ACC112 (cell line): ENCODE measurements around the gene HTR3B.
"Not testable (repeated sequence)": the region's sequence is repeated elsewhere in the genome, so short reads cannot be mapped to it uniquely, and the experiment has no call there.

Experiments
- H2AFZ ChIP-seq: fragments of 200-600 bp; sonication (generic); one replicate; pipeline ENCODE4 v1.6.0; 2017; ENCODE audit warnings: antibody characterized with exemption, low read length; ENCODE audit not compliant: unreplicated experiment
- H3K27ac ChIP-seq: fragments of 200-600 bp; sonication (generic); 2 replicates; pipeline ENCODE4 v1.5.1; 2014; ENCODE audit warnings: low read depth, mild to moderate bottlenecking, antibody characterized with exemption, low read length, moderate library complexity
- H3K27me3 ChIP-seq: fragments of 200-600 bp; sonication (generic); 2 replicates; pipeline ENCODE4 v1.6.1; 2014; ENCODE audit warnings: mild to moderate bottlenecking, antibody characterized with exemption, low read length, moderate library complexity, mixed read lengths; ENCODE audit not compliant: insufficient read depth
- H3K36me3 ChIP-seq: fragments of 200-600 bp; sonication (generic); 2 replicates; pipeline ENCODE4 v1.6.1; 2016; ENCODE audit warnings: mild to moderate bottlenecking, antibody characterized with exemption, low read length, moderate library complexity, mixed read lengths; ENCODE audit not compliant: insufficient read depth
- H3K4me1 ChIP-seq: fragments of 200-600 bp; sonication (generic); one replicate; pipeline ENCODE4 v1.6.1; 2016; ENCODE audit warnings: low read length, mixed read lengths; ENCODE audit not compliant: insufficient read depth, unreplicated experiment, control insufficient read depth
- H3K4me3 ChIP-seq: fragments of 200-600 bp; sonication (generic); 2 replicates; pipeline ENCODE4 v1.5.1; 2014; ENCODE audit warnings: mild to moderate bottlenecking, low read depth, low read length
- H3K79me2 ChIP-seq: fragments of 200-600 bp; sonication (generic); one replicate; pipeline ENCODE4 v1.6.0; 2016; ENCODE audit warnings: low read length; ENCODE audit not compliant: control insufficient read depth, unreplicated experiment, insufficient read depth

Gene HTR3B

DNA sequence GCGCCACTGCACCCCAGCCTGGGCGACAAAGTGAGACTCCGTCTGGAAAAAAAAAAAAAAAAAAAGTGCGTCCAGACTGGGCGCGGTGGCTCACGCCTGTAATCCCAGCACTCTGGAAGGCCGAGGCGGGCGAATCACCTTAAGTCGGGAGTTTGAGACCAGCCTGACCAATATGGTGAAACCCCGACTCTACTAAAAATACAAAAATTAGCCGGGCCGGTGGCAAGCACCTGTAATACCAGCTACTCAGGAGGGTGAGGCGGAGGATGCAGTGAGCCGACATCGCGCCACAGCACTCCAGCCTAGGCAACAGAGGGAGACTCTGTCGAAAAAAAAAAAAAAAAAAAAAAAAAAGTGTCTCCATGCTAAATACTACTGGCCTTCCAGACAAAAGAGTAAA, 30.5 kb upstream of the HTR3B start:
- Histone ChIP-seq H3K27me3 (no peaks in the 10 kb centered on the region), H3K27ac (no peak overlapping the region), H3K79me2 (peaks cover 18% of the 10 kb centered on the region), H3K36me3 (no peaks in the 10 kb centered on the region), H2AFZ (peak overlapping the region; percentile 100), H3K4me1 (peaks cover 23% of the 10 kb centered on the region), H3K4me3 (peak overlapping the region; percentile 96)

DNA sequence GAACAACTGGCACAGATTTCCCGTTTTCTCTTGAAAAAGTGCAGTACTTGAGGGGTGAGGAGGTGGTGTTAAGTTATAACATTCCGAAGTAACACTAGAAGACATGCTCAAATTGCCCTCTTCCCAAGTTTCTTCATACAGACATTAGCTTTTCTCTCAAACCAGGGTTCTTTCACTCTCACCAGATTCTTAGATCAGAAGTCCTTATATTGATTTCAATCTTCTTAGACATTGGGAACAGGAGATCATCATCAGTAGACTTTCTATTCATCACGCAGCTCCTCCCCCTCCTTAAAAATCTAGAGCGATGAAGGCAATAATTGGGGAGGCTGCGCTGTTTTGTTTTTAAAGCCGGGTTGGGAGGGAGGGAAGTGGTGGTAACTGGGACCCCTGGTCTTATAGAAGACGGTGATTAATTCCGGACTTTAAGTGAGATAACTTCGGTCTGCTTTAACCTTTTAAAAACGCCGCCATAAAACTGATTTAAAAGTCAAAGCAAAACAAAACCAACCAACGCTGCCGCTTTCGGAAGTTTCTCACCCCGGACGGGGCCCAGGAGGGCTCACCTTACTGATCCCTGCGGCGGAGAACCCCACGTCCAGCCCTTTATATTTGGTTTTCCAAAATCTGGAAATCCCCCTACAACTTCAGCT, 29.9 kb upstream of the HTR3B start:
- Histone ChIP-seq H3K27me3 (no peaks in the 10 kb centered on the region), H2AFZ (peak overlapping the region; percentile 100), H3K4me3 (peak overlapping the region; percentile 96), H3K79me2 (peaks cover 18% of the 10 kb centered on the region), H3K36me3 (no peaks in the 10 kb centered on the region), H3K27ac (peak overlapping the region; percentile 30; the same call in 1 of the 2 replicates), H3K4me1 (peaks cover 23% of the 10 kb centered on the region)

DNA sequence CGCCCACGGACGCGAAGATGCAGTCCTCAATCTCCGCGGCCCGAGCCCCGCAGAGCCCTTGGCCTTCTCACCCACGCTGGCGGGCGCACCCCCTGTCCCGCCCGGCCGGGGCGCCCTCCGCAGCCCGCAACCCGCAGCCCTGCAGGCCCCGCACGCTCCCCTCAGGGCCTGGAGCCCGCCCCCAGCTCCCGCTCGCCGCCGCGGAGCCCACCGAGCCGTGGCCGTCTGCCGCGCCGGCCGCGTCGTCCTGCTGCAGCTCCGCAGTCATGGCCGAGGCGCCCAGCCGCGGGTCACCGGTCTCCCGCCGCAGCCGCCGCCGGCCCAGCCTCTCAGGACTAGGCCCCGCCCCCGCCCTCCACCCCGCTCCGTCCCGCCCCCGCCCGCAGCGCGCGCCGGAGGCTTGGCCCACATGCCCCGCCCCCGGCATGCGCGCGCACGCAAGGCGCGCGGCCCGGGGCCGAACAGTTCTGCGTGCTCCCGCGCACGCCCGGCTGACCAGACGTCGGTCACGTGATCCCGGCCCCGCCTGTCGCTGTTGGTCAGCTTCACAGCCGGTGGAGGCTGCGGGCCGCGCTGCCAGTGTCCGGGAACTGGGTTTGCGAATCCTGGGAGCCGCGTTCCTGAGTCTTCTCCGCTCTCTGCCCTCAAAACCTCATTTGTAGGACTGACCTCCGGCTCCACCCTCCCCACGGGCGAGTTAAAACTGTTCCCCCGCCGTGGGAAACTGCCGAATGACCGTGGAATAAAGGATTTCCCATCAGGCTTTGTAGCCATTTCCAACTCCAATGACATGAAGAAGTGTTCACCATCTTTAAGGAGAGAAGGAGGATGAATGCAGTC, 29.1 kb upstream of the HTR3B start, which contains the start of gene USP28:
TSS of gene USP28 (minus strand) at position 339 of the 840 bp plus-strand sequence. CDS start at position 268, 71 bp downstream.
- H3K27ac ChIP-seq = peak within 1 kb of the TSS; percentile 78
- peaks cover 16% of the 10 kb centered on the region for H3K79me2 ChIP-seq

DNA sequence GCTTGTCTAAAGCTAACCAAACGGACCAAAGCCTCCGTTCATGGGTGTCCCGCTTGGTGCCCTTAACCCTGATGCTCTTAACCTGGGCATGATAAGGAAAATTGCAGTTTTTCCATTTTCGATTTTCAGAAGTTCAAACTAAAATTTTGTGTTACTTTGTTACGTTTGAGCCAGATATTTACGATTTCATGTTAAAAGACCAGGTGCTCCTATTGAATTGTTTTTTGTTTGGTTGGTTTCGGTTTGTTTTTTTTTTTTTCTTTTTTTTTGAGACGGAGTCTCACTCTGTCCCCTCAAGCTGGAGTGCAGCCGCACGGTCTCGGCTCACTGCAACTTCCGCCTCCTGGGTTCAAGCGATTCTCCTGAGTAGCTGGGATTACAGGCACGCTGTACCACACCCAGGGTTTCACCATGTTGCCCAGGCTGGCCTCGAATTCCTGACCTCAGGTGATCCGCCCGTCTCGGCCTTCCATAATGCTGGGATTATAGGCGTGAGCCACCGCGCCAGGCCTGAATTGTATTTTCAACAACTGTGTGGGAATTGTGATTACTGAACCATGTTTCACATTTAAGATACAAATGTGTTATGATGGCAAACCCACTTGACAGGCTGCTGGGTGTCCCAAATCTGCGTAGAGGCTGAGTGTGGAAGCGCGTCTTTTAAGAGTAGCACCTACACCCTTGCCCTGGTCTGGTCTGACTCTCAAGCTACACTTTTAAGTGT, 28.4 kb upstream of the HTR3B start:
- H3K4me3 ChIP-seq = peak overlapping the region; percentile 86
- no peaks in the 10 kb centered on the region for H3K27me3 ChIP-seq
- peak overlapping the region; percentile 79 for H2AFZ ChIP-seq
- peaks cover 10% of the 10 kb centered on the region for H3K79me2 ChIP-seq
- H3K27ac ChIP-seq = peak overlapping the region; percentile 78
- peaks cover 23% of the 10 kb centered on the region for H3K4me1 ChIP-seq
- no peaks in the 10 kb centered on the region for H3K36me3 ChIP-seq

More for the DNA sequence above, 29.1 kb upstream of the HTR3B start, which contains the start of gene USP28:
- no peaks in the 10 kb centered on the region for H3K36me3 ChIP-seq
- peaks cover 23% of the 10 kb centered on the region for H3K4me1 ChIP-seq
- peak within 1 kb of the TSS; percentile 96 for H3K4me3 ChIP-seq
- no peaks in the 10 kb centered on the region for H3K27me3 ChIP-seq
- H2AFZ ChIP-seq = peak within 1 kb of the TSS; percentile 100

DNA sequence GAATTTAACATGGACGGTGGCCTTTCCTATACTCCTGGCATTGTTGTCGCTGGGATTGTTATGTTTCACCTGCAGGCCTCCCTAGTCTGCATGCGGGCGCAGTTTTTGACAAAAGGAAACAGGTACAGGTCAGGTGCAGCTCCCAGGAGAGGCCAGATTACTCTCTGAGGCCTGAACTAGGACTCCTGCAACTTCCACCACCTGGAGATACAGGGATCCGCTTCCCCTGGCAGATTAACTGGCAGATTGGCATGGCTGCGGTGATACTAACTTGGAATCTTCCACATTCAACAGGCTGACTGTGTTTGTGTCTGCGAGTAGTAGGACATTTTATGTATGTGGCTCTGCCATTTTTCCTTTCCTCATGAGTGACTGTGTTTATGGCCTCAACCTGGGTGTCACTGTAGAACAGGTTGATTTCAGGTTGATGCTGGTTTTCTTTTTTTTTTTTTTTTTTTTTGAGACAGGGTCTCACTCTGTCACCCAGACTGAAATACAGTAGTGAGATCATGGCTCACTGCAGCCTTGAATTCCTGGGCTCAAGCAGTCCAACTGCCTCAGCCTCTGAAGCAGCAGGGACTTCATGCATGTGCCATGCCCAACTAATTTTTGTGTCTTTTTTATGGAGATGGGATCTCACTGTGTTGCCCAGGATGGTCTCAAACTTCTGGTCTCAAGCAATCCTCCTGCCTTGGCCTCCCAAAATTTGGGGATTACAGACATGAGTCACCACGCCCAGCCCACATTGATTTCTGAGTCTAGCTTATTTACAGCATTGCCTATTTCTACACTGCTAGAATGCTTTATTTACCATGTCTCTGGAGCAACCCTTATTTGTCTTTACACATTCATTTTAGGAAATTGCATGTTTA, 27.6 kb upstream of the HTR3B start:
- Histone ChIP-seq H3K4me3 (no peak overlapping the region), H2AFZ (no peak overlapping the region), H3K27ac (no peak overlapping the region), H3K4me1 (peaks cover 23% of the 10 kb centered on the region), H3K79me2 (peaks cover 10% of the 10 kb centered on the region), H3K36me3 (no peaks in the 10 kb centered on the region), H3K27me3 (no peaks in the 10 kb centered on the region)

DNA sequence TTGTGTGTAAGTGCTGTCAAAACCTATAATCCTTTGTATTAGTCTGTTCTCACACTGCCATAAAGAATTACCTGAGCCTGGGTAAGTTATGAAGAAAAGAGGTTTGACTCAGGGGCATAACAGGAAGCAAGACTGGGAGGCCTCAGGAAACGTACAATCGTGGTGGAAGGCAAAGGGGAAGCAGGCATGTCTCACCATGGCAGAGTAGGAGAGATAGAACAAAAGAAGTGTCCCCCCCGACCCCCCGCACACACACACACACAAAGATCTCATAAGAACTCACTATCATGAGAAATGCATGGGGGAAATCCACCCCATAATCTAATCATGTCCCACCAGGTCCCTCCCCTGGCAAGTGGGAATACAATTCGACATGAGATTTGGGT, 26.9 kb upstream of the HTR3B start:
- Histone ChIP-seq H3K79me2 (peaks cover 10% of the 10 kb centered on the region), H2AFZ (no peak overlapping the region), H3K4me3 (no peak overlapping the region), H3K36me3 (no peaks in the 10 kb centered on the region), H3K27ac (no peak overlapping the region), H3K27me3 (no peaks in the 10 kb centered on the region), H3K4me1 (peaks cover 21% of the 10 kb centered on the region)

DNA sequence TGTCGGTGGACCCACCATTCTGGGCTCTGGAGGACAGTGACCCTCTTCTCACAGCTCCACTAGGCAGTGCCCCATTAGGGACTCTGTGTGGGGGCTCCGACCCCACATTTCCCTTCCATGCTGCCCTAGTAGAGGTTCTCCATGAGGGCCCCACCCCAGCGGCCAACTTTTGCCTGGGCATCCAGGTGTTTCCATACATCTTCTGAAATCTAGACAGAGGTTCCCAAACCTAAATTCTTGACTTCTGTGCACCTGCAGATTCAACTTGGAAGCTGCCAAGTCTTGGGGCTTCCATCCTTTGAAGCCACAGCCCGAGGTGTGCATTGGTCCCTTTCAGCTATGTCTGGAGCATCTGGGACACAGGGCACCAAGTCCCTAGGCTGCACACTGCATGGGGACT, 25.1 kb upstream of the HTR3B start:
- H3K27me3 ChIP-seq, H3K4me1 ChIP-seq, H3K27ac ChIP-seq, H2AFZ ChIP-seq, H3K36me3 ChIP-seq, H3K4me3 ChIP-seq, H3K79me2 ChIP-seq: not testable (repeated sequence)

DNA sequence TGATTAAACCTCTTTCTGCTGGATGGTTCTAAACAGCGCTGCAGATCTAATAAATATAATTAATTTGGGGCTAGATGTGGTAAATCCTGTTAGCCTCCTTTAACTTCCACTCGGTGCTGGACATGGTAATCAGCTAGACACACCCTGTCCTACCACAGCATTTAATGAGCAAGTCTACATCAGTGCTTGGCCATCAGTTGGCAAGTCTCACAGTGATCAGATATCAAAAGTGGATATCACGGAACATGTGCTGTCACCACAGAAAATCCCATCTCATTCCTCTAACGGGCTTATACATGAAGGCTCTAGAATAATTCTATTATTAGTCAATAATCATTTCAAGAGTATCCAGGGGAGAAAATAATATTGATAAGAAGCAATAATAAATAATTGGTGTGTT, 23.6 kb upstream of the HTR3B start:
- no peaks in the 10 kb centered on the region for H3K79me2 ChIP-seq
- H2AFZ ChIP-seq = no peak overlapping the region
- no peak overlapping the region for H3K27ac ChIP-seq
- H3K27me3 ChIP-seq = no peaks in the 10 kb centered on the region
- H3K36me3 ChIP-seq = no peaks in the 10 kb centered on the region
- H3K4me3 ChIP-seq = no peak overlapping the region
- H3K4me1 ChIP-seq = peaks cover 8% of the 10 kb centered on the region

DNA sequence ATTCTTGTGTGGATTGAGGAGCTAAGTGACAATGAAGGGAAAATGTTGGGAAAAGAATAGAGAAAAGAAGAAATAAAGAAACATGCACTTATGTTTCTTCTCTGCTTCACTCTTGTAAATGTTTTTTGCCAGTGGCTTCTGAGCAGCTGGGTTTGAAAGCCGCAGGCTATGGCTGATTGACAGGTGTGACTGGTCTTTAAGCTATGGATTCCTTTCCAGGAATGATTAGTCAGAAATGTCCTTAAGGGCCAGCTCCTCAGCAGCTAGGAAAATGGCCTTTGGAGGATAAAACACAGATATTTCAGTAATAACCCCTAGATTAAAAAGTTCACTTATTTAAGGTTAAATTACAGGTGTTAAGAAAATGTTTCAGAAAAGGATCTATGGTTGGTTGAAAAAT, 22.7 kb upstream of the HTR3B start:
- no peaks in the 10 kb centered on the region for H3K27me3 ChIP-seq
- no peak overlapping the region for H2AFZ ChIP-seq
- H3K4me1 ChIP-seq = no peaks in the 10 kb centered on the region
- no peak overlapping the region for H3K4me3 ChIP-seq
- H3K79me2 ChIP-seq = no peaks in the 10 kb centered on the region
- H3K27ac ChIP-seq = no peak overlapping the region
- no peaks in the 10 kb centered on the region for H3K36me3 ChIP-seq

DNA sequence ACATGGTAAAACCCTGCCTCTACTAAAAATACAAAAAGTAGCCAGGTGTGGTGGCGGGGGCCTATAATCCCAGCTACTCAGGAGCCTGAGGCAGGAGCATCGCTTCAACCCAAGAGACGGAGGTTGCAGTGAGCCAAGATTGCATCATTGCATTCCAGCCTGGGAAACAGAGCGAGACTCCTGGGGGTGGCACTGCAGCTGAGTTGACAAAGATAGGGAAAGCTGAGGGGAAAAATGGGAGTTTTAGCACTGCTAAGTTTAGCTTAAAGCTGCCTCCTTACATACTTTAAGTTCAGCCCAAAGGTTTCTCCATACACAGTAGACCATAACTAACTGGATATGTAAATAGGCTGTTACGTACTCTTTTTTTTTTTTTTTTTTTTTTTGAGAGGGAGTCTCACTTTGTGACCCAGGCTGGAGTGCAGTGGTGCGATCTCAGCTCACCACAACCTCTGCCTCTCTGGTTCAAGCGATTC, 20.2 kb upstream of the HTR3B start:
- no peaks in the 10 kb centered on the region for H3K4me1 ChIP-seq
- no peak overlapping the region for H2AFZ ChIP-seq
- H3K27me3 ChIP-seq = no peaks in the 10 kb centered on the region
- no peak overlapping the region for H3K27ac ChIP-seq
- no peaks in the 10 kb centered on the region for H3K36me3 ChIP-seq
- H3K4me3 ChIP-seq = no peak overlapping the region
- no peaks in the 10 kb centered on the region for H3K79me2 ChIP-seq
